SK-N-SH (cell line): ENCODE results near the gene PARS2. TPM values are rescaled to one million over a fixed set of nuclear protein-coding genes. Genes with fewer than 3 reads are reported as not detected.

Experiments used
- CTCF ChIA-PET: fragments of 300-600, 350-600 bp; formaldehyde crosslinking; extraction: SDS; loops from one replicate; lab custom pipeline; 2021; lab: Yijun Ruan, JAX
- POLR2A ChIA-PET: fragments of 350-600 bp; sonication (Branson Sonifier 250); formaldehyde crosslinking; extraction: SDS; loops from one replicate; lab custom pipeline; 2020; ENCODE audit warnings: antibody characterized with exemption, inconsistent platforms; lab: Yijun Ruan, JAX
- DNase-seq: peaks from one replicate; pipeline ENCODE4 v3.0.0; 2012
- H2AFZ ChIP-seq: fragments of 200-600 bp; sonication (generic); 2 replicates; pipeline ENCODE4 v1.8.1; 2016; ENCODE audit warnings: antibody characterized with exemption, mild to moderate bottlenecking, low read depth
- H3F3A ChIP-seq: fragments of 200-600 bp; sonication (generic); replicated peaks from 2 replicates; pipeline ENCODE3; 2016; ENCODE audit warnings: antibody characterized with exemption, mild to moderate bottlenecking; ENCODE audit not compliant: insufficient read depth
- H3K27ac ChIP-seq, 2 experiments: fragments of 200-500 bp in 1 of 2; fragments of 200-600 bp in 1 of 2; sonication (Bioruptor generic) in 1 of 2; sonication (generic), shearing (Covaris generic) in 1 of 2; 2 replicates each; pipeline versions ENCODE4 v1.5.1 to v1.6.1; 2014 to 2016; ENCODE audit warnings: low read depth in 2 of 2, inconsistent platforms in 1 of 2, low read length in 1 of 2, mild to moderate bottlenecking in 1 of 2, mixed read lengths in 1 of 2
- H3K27me3 ChIP-seq: fragments of 200-600 bp; sonication (generic), shearing (Covaris generic); 2 replicates; pipeline ENCODE4 v1.6.1; 2016; ENCODE audit warnings: mixed run types; ENCODE audit not compliant: insufficient read depth
- H3K36me3 ChIP-seq, 2 experiments: fragments of 200-500 bp in 1 of 2; fragments of 200-600 bp in 1 of 2; sonication (Bioruptor generic) in 1 of 2; sonication (generic) in 1 of 2; replicated peaks in 1 of 2; 2 replicates each; pipeline versions ENCODE3 to v1.5.1; 2014 to 2016; ENCODE audit warnings: low read length in 1 of 2, mild to moderate bottlenecking in 1 of 2; ENCODE audit not compliant: insufficient read depth in 2 of 2, control insufficient read depth in 1 of 2
- H3K4me1 ChIP-seq, 2 experiments: fragments of 200-500 bp in 1 of 2; fragments of 200-600 bp in 1 of 2; sonication (Bioruptor generic) in 1 of 2; sonication (generic), shearing (Covaris generic) in 1 of 2; 2 replicates each; pipeline versions ENCODE4 v1.5.1 to v1.6.1; 2014 to 2016; ENCODE audit warnings: low read depth in 1 of 2, low read length in 1 of 2, mixed run types in 1 of 2; ENCODE audit not compliant: insufficient read depth in 2 of 2, control insufficient read depth in 1 of 2
- H3K4me2 ChIP-seq: fragments of 200-600 bp; sonication (generic), shearing (Covaris generic); 2 replicates; pipeline ENCODE4 v1.6.1; 2017; ENCODE audit warnings: mixed run types
- H3K4me3 ChIP-seq, 2 experiments: fragments of 200-500 bp in 1 of 2; fragments of 200-600 bp in 1 of 2; sonication (Bioruptor generic) in 1 of 2; sonication (generic), shearing (Covaris generic) in 1 of 2; 2 replicates each; pipeline versions ENCODE4 v1.5.1 to v1.8.1; 2014 to 2016; ENCODE audit warnings: low read depth in 2 of 2, inconsistent platforms in 1 of 2, low read length in 1 of 2, mild to moderate bottlenecking in 1 of 2, mixed read lengths in 1 of 2, moderate library complexity in 1 of 2
- H3K79me2 ChIP-seq: fragments of 200-600 bp; sonication (generic); 2 replicates; pipeline ENCODE4 v1.8.1; 2017; ENCODE audit warnings: mild to moderate bottlenecking; ENCODE audit not compliant: insufficient read depth
- H3K9ac ChIP-seq: fragments of 200-600 bp; sonication (generic); 2 replicates; pipeline ENCODE4 v1.6.1; 2017; ENCODE audit warnings: mixed run types
- H3K9me2 ChIP-seq: fragments of 200-600 bp; sonication (generic); 2 replicates; pipeline ENCODE4 v1.6.1; 2017; ENCODE audit warnings: mixed run types
- H3K9me3 ChIP-seq: fragments of 200-600 bp; sonication (generic); 2 replicates; pipeline ENCODE4 v1.6.1; 2017; ENCODE audit warnings: mixed run types, mild to moderate bottlenecking, moderate library complexity
- H4K20me1 ChIP-seq: fragments of 200-600 bp; sonication (generic); 2 replicates; pipeline ENCODE4 v1.6.1; 2017; ENCODE audit warnings: mild to moderate bottlenecking, mixed run types; ENCODE audit not compliant: insufficient read depth
- CHD2 ChIP-seq: fragments of 150-350 bp; IDR thresholded peaks from 2 replicates; pipeline ENCODE4 v1.6.1; 2018; ENCODE audit warnings: low read length; ENCODE audit not compliant: partially characterized antibody
- ELF1 ChIP-seq: IDR thresholded peaks from 2 replicates; pipeline ENCODE4 v1.4.0; 2012
- EP300 ChIP-seq, 2 experiments: IDR thresholded peaks; 2 replicates each; pipeline versions ENCODE4 v1.4.0 to v1.6.1; 2012; ENCODE audit warnings: borderline replicate concordance in 1 of 2, low read depth in 1 of 2, low read length in 1 of 2
- FOSL2 ChIP-seq: IDR thresholded peaks from 2 replicates; pipeline ENCODE4 v1.4.0; 2012; ENCODE audit warnings: low read depth, mild to moderate bottlenecking, moderate library complexity, borderline replicate concordance
- FOXM1 ChIP-seq: IDR thresholded peaks from 2 replicates; pipeline ENCODE4 v1.4.0; 2012; ENCODE audit warnings: low read depth, mild to moderate bottlenecking
- GABPA ChIP-seq: IDR thresholded peaks from 2 replicates; pipeline ENCODE4 v1.4.0; 2012; ENCODE audit warnings: low read depth, mild to moderate bottlenecking
- JUND ChIP-seq: IDR thresholded peaks from 2 replicates; pipeline ENCODE4 v1.4.0; 2012
- NFIC ChIP-seq: IDR thresholded peaks from 2 replicates; pipeline ENCODE4 v1.4.0; 2012; ENCODE audit warnings: borderline replicate concordance
- REST ChIP-seq: IDR thresholded peaks from 2 replicates; pipeline ENCODE4 v1.6.1; 2012; ENCODE audit warnings: mild to moderate bottlenecking, low read depth, low read length, moderate library complexity
- RFX5 ChIP-seq: IDR thresholded peaks from 2 replicates; pipeline ENCODE4 v1.6.1; 2012; ENCODE audit warnings: mild to moderate bottlenecking, improper control_type of control experiment, low read length
- SIN3A ChIP-seq: IDR thresholded peaks from 2 replicates; pipeline ENCODE4 v1.6.1; 2012; ENCODE audit warnings: low read depth, mild to moderate bottlenecking, low read length, moderate library complexity, borderline replicate concordance
- TCF12 ChIP-seq: IDR thresholded peaks from 2 replicates; pipeline ENCODE4 v1.4.0; 2012
- USF1 ChIP-seq: IDR thresholded peaks from 2 replicates; pipeline ENCODE4 v1.4.0; 2012; ENCODE audit warnings: low read depth, borderline replicate concordance
- WGBS: methylation state at CpG from one replicate; pipeline ENCODE4 v1.1.6; 2017; ENCODE audit warnings: low lambda C conversion rate; 5-methylcytosine and 5-hydroxymethylcytosine counted together
- polyA plus RNA-seq, 3 experiments: library from polyadenylated mRNA; depleted of rRNA; stranded (reverse); fragments of >200 nt; gene quantifications; 2 replicates each; pipeline ENCODE4 v1.2.3, GENCODE V29; 2012

The PARS2 gene
- polyA plus RNA-seq, 1 of the 3 experiments (the other 2 are of a cell fraction): 3.2 TPM

GRCh38 chr1:54782588-54782987, 18.3 kb upstream of the PARS2 start:
- no peak overlapping the region for H3K4me2 ChIP-seq
- no peak overlapping the region for H3K9ac ChIP-seq
- H3K9me2 ChIP-seq: no peaks in the 10 kb centered on the region
- H3K4me1 ChIP-seq: peaks cover 0 to 6% of the 10 kb centered on the region in 2 experiments; a peak in 1 of 4 replicates
- no peak overlapping the region for H3K27ac ChIP-seq
- no peak overlapping the region for H3K4me3 ChIP-seq
- TF ChIP-seq JUND (no peak), RFX5 (no peak), REST (no peak)
- TF ChIP-seq, all 33 proteins: peak for 0
- CTCF ChIA-PET: interaction anchor here (0.7 kb wide), 1 partner anchor 9 kb away, joined by 3 read pairs; no protein-coding TSS in a partner anchor
- POLR2A ChIA-PET: no interaction called here
- no peaks in the 10 kb centered on the region for H3K79me2 ChIP-seq
- no peaks in the 10 kb centered on the region for H4K20me1 ChIP-seq
- 62% methylated on average over 2 of the region's 2 CpGs for WGBS
- H3K27me3 ChIP-seq: no peaks in the 10 kb centered on the region
- H3K36me3 ChIP-seq: no peaks in the 10 kb centered on the region
- no peaks in the 10 kb centered on the region for H3F3A ChIP-seq
- DNase-seq: no peak
- H3K9me3 ChIP-seq: no peaks in the 10 kb centered on the region
- H2AFZ ChIP-seq: no peak overlapping the region

GRCh38 chr1:54782156-54782555, 17.8 kb upstream of the PARS2 start:
- no peaks in the 10 kb centered on the region for H4K20me1 ChIP-seq
- H3K9me3 ChIP-seq: no peaks in the 10 kb centered on the region
- H3K9me2 ChIP-seq: no peaks in the 10 kb centered on the region
- TF ChIP-seq ELF1: no peak
- TF ChIP-seq CHD2: no peak
- TF ChIP-seq EP300 (IDR thresholded peaks at IDR 0.05; ENCODE audit: borderline replicate concordance in 1 of 2, low read depth in 1 of 2, low read length in 1 of 2): no peak
- TF ChIP-seq FOSL2: no peak
- no peak for TF ChIP-seq TCF12
- TF ChIP-seq SIN3A: no peak
- TF ChIP-seq GABPA: no peak
- no peak for TF ChIP-seq USF1
- TF ChIP-seq NFIC: no peak
- no peak for TF ChIP-seq FOXM1
- 52% methylated on average over 4 of the region's 6 CpGs for WGBS
- H3K27me3 ChIP-seq: no peaks in the 10 kb centered on the region
- H3F3A ChIP-seq: no peaks in the 10 kb centered on the region
- no peaks in the 10 kb centered on the region for H3K36me3 ChIP-seq
- no peak overlapping the region for H3K4me2 ChIP-seq
- H3K9ac ChIP-seq: no peak overlapping the region
- CTCF ChIA-PET: interaction anchor here (0.7 kb wide), 1 partner anchor 9 kb away, joined by 3 read pairs; no protein-coding TSS in a partner anchor
- no peak overlapping the region for H3K4me3 ChIP-seq
- H3K27ac ChIP-seq: no peak overlapping the region
- H3K4me1 ChIP-seq: peaks cover 0 to 4% of the 10 kb centered on the region in 2 experiments; a peak in 1 of 4 replicates
- POLR2A ChIA-PET: no interaction called here
- no peak overlapping the region for H2AFZ ChIP-seq
- DNase-seq: no peak
- H3K79me2 ChIP-seq: no peaks in the 10 kb centered on the region
